GM12878 (cell line): ENCODE data around the gene CCRL2. TPM values are rescaled to one million over a fixed set of nuclear protein-coding genes. Genes with fewer than 3 reads are reported as not detected.

Experiments used
- ASH2L ChIP-seq: fragments of 300-600, 200-600 bp; sonication (generic); IDR thresholded peaks from 2 replicates; pipeline ENCODE4 v1.6.1; 2017; ENCODE audit warnings: low read depth, mild to moderate bottlenecking, borderline replicate concordance
- BACH1 ChIP-seq: fragments of 450-650 bp; IDR thresholded peaks from 2 replicates; pipeline ENCODE4 v1.6.1; 2017; ENCODE audit warnings: mild to moderate bottlenecking, borderline replicate concordance
- HDAC6 ChIP-seq: fragments of 200-600 bp; sonication (generic); IDR thresholded peaks from one replicate; pipeline ENCODE4 v1.8.0; 2017; ENCODE audit warnings: antibody characterized with exemption; ENCODE audit not compliant: unreplicated experiment
- HSF1 ChIP-seq: fragments of 150-350 bp; IDR thresholded peaks from 2 replicates; pipeline ENCODE4 v1.6.1; 2014; ENCODE audit warnings: mild to moderate bottlenecking, low read depth, low read length
- MTA2 ChIP-seq: fragments of 450-650 bp; IDR thresholded peaks from 2 replicates; pipeline ENCODE4 v1.6.1; 2016; ENCODE audit warnings: low read depth, mild to moderate bottlenecking, moderate library complexity
- SP1 ChIP-seq: IDR thresholded peaks from one replicate; pipeline ENCODE4 v1.6.1; 2011; ENCODE audit warnings: low read depth, low read length
- SRF ChIP-seq, 2 experiments: IDR thresholded peaks; 2 replicates each; pipeline ENCODE4 v1.6.1; 2011; ENCODE audit warnings: low read depth in 2 of 2, low read length in 2 of 2, mild to moderate bottlenecking in 1 of 2, moderate library complexity in 1 of 2
- ZNF687 ChIP-seq: fragments of 450-650 bp; IDR thresholded peaks from 2 replicates; pipeline ENCODE4 v1.6.1; 2017; ENCODE audit warnings: mild to moderate bottlenecking, moderate library complexity
- polyA plus RNA-seq, 11 experiments: library from polyadenylated mRNA; depleted of rRNA in 4 of 11; unstranded in 6 of 11; stranded (reverse) in 5 of 11; fragments of >200 nt; fragmentation: Nextera tagmentation in 4 of 11; fragmentation: Illumina TruSeq in 1 of 11; extraction: Ambion mirVana in 4 of 11; extraction: Trizol in 1 of 11; gene quantifications; 1 replicate in 1 of 11; 2 replicates in 10 of 11; pipeline versions ENCODE4 v1.2.1 to v1.2.3, GENCODE V29; 2011 to 2016; ENCODE audit warnings: inconsistent platforms in 2 of 11, missing spikeins in 2 of 11, low read depth in 1 of 11
- total RNA-seq, 4 experiments: library from RNA; depleted of rRNA in 3 of 4; stranded (reverse); fragments of >200 nt in 3 of 4; fragmentation: Illumina TruSeq in 1 of 4; extraction: Trizol in 1 of 4; gene quantifications; 2 replicates each; pipeline versions ENCODE4 v1.2.1 to v1.2.3, GENCODE V29; 2013 to 2021
- TF ChIP-seq, protein P1 (sequence below): fragments of 450-650 bp; IDR thresholded peaks from 2 replicates; pipeline ENCODE4 v1.6.1; 2017; ENCODE audit warnings: low read depth, mild to moderate bottlenecking, moderate library complexity

The CCRL2 gene
- total and polyA plus RNA-seq, 10 of the 15 experiments (the other 5 are each of a cell fraction or from before 2014, with no cell fraction given) = 0.04 to 2.5 (median 1.8) TPM

GRCh38 chr3:46365041-46365440, 42.0 kb upstream of the CCRL2 start (continued):
- TF ChIP-seq HDAC6 (no peak), ZNF687 (no peak), SRF (IDR thresholded peaks at IDR 0.05; ENCODE audit: low read depth in 2 of 2, low read length in 2 of 2) (no peak), MTA2 (no peak), HSF1 (no peak), SP1 (no peak), BACH1 (no peak), ASH2L (no peak)
- TF ChIP-seq, protein P1, sequence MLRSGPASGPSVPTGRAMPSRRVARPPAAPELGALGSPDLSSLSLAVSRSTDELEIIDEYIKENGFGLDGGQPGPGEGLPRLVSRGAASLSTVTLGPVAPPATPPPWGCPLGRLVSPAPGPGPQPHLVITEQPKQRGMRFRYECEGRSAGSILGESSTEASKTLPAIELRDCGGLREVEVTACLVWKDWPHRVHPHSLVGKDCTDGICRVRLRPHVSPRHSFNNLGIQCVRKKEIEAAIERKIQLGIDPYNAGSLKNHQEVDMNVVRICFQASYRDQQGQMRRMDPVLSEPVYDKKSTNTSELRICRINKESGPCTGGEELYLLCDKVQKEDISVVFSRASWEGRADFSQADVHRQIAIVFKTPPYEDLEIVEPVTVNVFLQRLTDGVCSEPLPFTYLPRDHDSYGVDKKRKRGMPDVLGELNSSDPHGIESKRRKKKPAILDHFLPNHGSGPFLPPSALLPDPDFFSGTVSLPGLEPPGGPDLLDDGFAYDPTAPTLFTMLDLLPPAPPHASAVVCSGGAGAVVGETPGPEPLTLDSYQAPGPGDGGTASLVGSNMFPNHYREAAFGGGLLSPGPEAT = no peak
